Stimulated activated CD4-positive, alpha-beta T cell treated with anti-CD3 and anti-CD28 coated beads, Interleukin-15, amount 100 ng/mL, for 1 hour (primary cell): ENCODE results near the gene MRPL2.

Experiments used
- DNase-seq, 2 donors: peaks; one replicate each; pipeline ENCODE4 v3.0.0-alpha.2; 2020; ENCODE audit warnings: low read depth in 1 of 2, low spot score in 1 of 2

The MRPL2 gene

GRCh38 chr6:43059168-43060033, at the start of gene MRPL2, which contains the start of gene KLC4:
Gene MRPL2, minus strand, starts transcription at chr6:43059434. Its CDS starts 53 bp downstream, at chr6:43059381.
Gene KLC4, plus strand, starts transcription at chr6:43059631. Its CDS starts 1,705 bp downstream, at chr6:43061336.
- peak; percentile 90 to 93 for DNase-seq

GRCh38 chr6:43107344-43108062, 48.3 kb upstream of the MRPL2 start:
- DNase-seq = no peak

- DNase-seq = no peak
These were observed 46.4 kb upstream of the MRPL2 start for GRCh38 chr6:43105538-43106222.

- no peak for DNase-seq
These were observed 44.1 kb upstream of the MRPL2 start for GRCh38 chr6:43103253-43103876.

GRCh38 chr6:43101497-43101896, 42.3 kb upstream of the MRPL2 start:
- no peak for DNase-seq

- no peak for DNase-seq
These were observed 38.3 kb upstream of the MRPL2 start for GRCh38 chr6:43097502-43097901.

- DNase-seq = no peak
These were observed 37.9 kb upstream of the MRPL2 start for GRCh38 chr6:43097098-43097489.

GRCh38 chr6:43096451-43097097, 37.3 kb upstream of the MRPL2 start:
- DNase-seq = no peak

- DNase-seq = no peak
These were observed 36.7 kb upstream of the MRPL2 start for GRCh38 chr6:43095939-43096338.

- DNase-seq = no peak
These were observed 34.4 kb upstream of the MRPL2 start for GRCh38 chr6:43093436-43094289.

- DNase-seq = no peak
These were observed 33.4 kb upstream of the MRPL2 start for GRCh38 chr6:43092635-43093034.

- no peak for DNase-seq
These were observed 32.3 kb upstream of the MRPL2 start for GRCh38 chr6:43091436-43091991.

- DNase-seq = no peak
These were observed 31.8 kb upstream of the MRPL2 start for GRCh38 chr6:43091020-43091419.

GRCh38 chr6:43090559-43090956, 31.3 kb upstream of the MRPL2 start:
- no peak for DNase-seq

GRCh38 chr6:43089874-43090558, 30.8 kb upstream of the MRPL2 start:
- DNase-seq = no peak

- no peak for DNase-seq
These were observed 30.2 kb upstream of the MRPL2 start for GRCh38 chr6:43089467-43089866.

- DNase-seq = no peak
These were observed 29.4 kb upstream of the MRPL2 start for GRCh38 chr6:43088654-43089056.

GRCh38 chr6:43086022-43086658, 26.9 kb upstream of the MRPL2 start:
- no peak for DNase-seq
